ENCODE results near the gene IGDCC3. TPM values are rescaled to one million over a fixed set of nuclear protein-coding genes. Genes with fewer than 3 reads are reported as not detected.

IGDCC3 gene
- polyA plus RNA-seq, 1 donor (not counting 4 experiments of a cell fraction or from before 2014, with no cell fraction given): not detected

DNA sequence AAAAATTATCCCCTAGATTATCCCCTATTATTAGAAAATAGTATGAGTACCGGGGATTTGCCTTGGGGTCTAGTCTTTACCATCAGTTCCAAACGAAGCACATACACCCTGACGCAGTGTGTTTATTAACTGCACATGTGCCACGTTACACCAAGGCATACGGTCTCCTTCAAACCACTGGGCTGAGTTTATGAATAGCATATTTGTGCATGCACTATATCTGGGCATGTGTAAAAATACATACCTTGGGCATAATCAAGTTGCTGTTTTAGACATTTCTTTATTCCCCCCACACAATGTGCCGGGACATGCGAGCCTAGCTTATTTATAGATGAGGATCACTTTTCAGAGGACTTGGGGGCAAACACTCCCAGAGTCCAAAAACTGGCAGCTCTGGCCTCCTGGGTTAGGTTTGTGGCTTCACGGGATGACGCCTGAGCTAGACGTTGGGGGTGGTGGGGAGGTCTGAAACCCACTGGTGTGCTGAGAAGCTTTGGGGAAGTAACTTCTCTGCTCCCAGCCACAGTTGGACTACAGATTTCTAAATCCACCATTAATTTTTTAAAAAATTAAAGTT is 28.7 kb upstream of the IGDCC3 start:
- Histone ChIP-seq H3K27ac (ENCODE audit: control insufficient read depth, insufficient read depth, low read length) (no peak overlapping the region), H3K27me3 (ENCODE audit: control insufficient read depth, extremely low read depth, insufficient read depth, low read length) (peaks cover 27% of the 10 kb centered on the region), H3K4me3 (ENCODE audit: control insufficient read depth in 2 of 3, extremely low read depth in 1 of 3, insufficient read depth in 2 of 3, low read depth in 1 of 3, low read length in 3 of 3) (no peak overlapping the region), H3K9me1 (ENCODE audit: control insufficient read depth, extremely low read depth, insufficient read depth, low read length) (no peaks in the 10 kb centered on the region), H3K9ac (ENCODE audit: control insufficient read depth, extremely low read depth, insufficient read depth, low read length) (no peak overlapping the region), H3K9me3 (ENCODE audit: control insufficient read depth, low read depth, low read length) (no peaks in the 10 kb centered on the region), H2AFZ (ENCODE audit: control insufficient read depth, low read length) (no peak overlapping the region), H3K36me3 (ENCODE audit: control insufficient read depth in 2 of 2, extremely low read depth in 1 of 2, insufficient read depth in 2 of 2, low read length in 2 of 2) (no peaks in the 10 kb centered on the region), H3K79me2 (ENCODE audit: control insufficient read depth, insufficient read depth, low read length) (no peaks in the 10 kb centered on the region), H3K4me2 (ENCODE audit: control insufficient read depth, extremely low read depth, insufficient read depth, low read depth, low read length) (no peak overlapping the region), H3K4me1 (ENCODE audit: control insufficient read depth, extremely low read depth, insufficient read depth, low read length) (peaks cover 5% of the 10 kb centered on the region), H4K20me1 (ENCODE audit: control insufficient read depth, extremely low read depth, insufficient read depth, low read length) (no peaks in the 10 kb centered on the region)
- DNase-seq (ENCODE audit: low read depth, low spot score) (no peak), FAIRE-seq (no peak)
- dilution Hi-C loops (cut with MboI; ENCODE audit: extremely low pct_ligation_motif_present, low sequenced_read_pairs): no loop called here
- TF ChIP-seq EZH2 (IDR thresholded peaks at IDR 0.05; ENCODE audit: low read length) (no peak), CTCF (optimal IDR thresholded peaks at IDR 0.05 in 1 of 3, IDR thresholded peaks at IDR 0.05 in 1 of 3, conservative IDR thresholded peaks at IDR 0.05 in 1 of 3; ENCODE audit: extremely low read depth in 1 of 3, insufficient read depth in 2 of 3, low read length in 3 of 3) (no peak)

GRCh38 chr15:65405791-65406423 is 28.1 kb upstream of the IGDCC3 start:
- Histone ChIP-seq H3K4me1 (ENCODE audit: control insufficient read depth, extremely low read depth, insufficient read depth, low read length) (peaks cover 5% of the 10 kb centered on the region), H3K4me3 (ENCODE audit: control insufficient read depth in 2 of 3, extremely low read depth in 1 of 3, insufficient read depth in 2 of 3, low read depth in 1 of 3, low read length in 3 of 3) (no peak overlapping the region), H2AFZ (ENCODE audit: control insufficient read depth, low read length) (no peak overlapping the region), H3K79me2 (ENCODE audit: control insufficient read depth, insufficient read depth, low read length) (no peaks in the 10 kb centered on the region), H3K27me3 (ENCODE audit: control insufficient read depth, extremely low read depth, insufficient read depth, low read length) (peaks cover 27% of the 10 kb centered on the region), H3K36me3 (ENCODE audit: control insufficient read depth in 2 of 2, extremely low read depth in 1 of 2, insufficient read depth in 2 of 2, low read length in 2 of 2) (no peaks in the 10 kb centered on the region), H3K9me3 (ENCODE audit: control insufficient read depth, low read depth, low read length) (no peaks in the 10 kb centered on the region), H3K9ac (ENCODE audit: control insufficient read depth, extremely low read depth, insufficient read depth, low read length) (no peak overlapping the region), H3K27ac (ENCODE audit: control insufficient read depth, insufficient read depth, low read length) (no peak overlapping the region), H3K4me2 (ENCODE audit: control insufficient read depth, extremely low read depth, insufficient read depth, low read depth, low read length) (no peak overlapping the region), H3K9me1 (ENCODE audit: control insufficient read depth, extremely low read depth, insufficient read depth, low read length) (no peaks in the 10 kb centered on the region), H4K20me1 (ENCODE audit: control insufficient read depth, extremely low read depth, insufficient read depth, low read length) (no peaks in the 10 kb centered on the region)
- FAIRE-seq: no peak
- no peak for TF ChIP-seq EZH2 (IDR thresholded peaks at IDR 0.05; ENCODE audit: low read length)
- no peak for TF ChIP-seq CTCF (optimal IDR thresholded peaks at IDR 0.05 in 1 of 3, IDR thresholded peaks at IDR 0.05 in 1 of 3, conservative IDR thresholded peaks at IDR 0.05 in 1 of 3; ENCODE audit: extremely low read depth in 1 of 3, insufficient read depth in 2 of 3, low read length in 3 of 3)
- no peak for DNase-seq (ENCODE audit: low read depth, low spot score)
- dilution Hi-C loops (cut with MboI; ENCODE audit: extremely low pct_ligation_motif_present, low sequenced_read_pairs): no loop called here

Data from keratinocyte (primary cell).